Measurements from ENCODE around the gene EPN3.

DNA sequence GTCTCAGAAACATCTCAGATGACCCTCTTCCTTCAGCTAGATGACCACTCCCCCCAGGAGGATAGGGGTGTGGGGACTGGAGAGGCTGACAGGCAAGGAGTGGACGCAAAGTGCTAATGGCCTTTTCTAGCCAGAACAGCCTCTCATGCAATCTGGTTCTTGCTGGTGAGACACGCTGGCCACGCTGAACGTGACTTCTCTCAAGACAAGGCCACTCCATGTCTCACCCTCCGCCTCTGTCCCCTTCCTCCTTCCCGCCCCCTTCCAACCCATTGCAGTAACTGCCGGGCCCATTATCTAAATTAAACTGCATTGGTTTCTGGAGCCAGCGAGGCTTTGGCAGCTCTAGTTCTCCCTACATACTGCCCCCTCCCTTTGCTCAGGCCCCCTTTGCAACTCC, 37.5 kb downstream of the EPN3 start:
- no peak for TF ChIP-seq POLR2A (IDR thresholded peaks at IDR 0.05)
- TF ChIP-seq, protein P1, sequence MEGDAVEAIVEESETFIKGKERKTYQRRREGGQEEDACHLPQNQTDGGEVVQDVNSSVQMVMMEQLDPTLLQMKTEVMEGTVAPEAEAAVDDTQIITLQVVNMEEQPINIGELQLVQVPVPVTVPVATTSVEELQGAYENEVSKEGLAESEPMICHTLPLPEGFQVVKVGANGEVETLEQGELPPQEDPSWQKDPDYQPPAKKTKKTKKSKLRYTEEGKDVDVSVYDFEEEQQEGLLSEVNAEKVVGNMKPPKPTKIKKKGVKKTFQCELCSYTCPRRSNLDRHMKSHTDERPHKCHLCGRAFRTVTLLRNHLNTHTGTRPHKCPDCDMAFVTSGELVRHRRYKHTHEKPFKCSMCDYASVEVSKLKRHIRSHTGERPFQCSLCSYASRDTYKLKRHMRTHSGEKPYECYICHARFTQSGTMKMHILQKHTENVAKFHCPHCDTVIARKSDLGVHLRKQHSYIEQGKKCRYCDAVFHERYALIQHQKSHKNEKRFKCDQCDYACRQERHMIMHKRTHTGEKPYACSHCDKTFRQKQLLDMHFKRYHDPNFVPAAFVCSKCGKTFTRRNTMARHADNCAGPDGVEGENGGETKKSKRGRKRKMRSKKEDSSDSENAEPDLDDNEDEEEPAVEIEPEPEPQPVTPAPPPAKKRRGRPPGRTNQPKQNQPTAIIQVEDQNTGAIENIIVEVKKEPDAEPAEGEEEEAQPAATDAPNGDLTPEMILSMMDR (IDR thresholded peaks at IDR 0.05): no peak

All from uterus (tissue), 2 donors.